ENCODE measurements around the gene PPFIBP1. TPM values are rescaled to one million over a fixed set of nuclear protein-coding genes. Genes with fewer than 3 reads are reported as not detected.

The PPFIBP1 gene
- total and polyA plus RNA-seq, 4 donors: 13.6 to 150 (median 63.1) TPM

GRCh38 chr12:27491226-27491625 is 32.8 kb upstream of the PPFIBP1 start:
- ATAC-seq (ENCODE audit: insufficient read depth, low FRiP score) (no peak), DNase-seq (no peak)
- no peaks in the 10 kb centered on the region for H3K9me3 ChIP-seq (ENCODE audit: control insufficient read depth in 4 of 4, insufficient read depth in 3 of 4, low read length in 3 of 4)
- no peak overlapping the region for H3K4me3 ChIP-seq
- WGBS, 2 donors: 82 to 88% methylated on average over 2 of the region's 2 CpGs
- no peaks in the 10 kb centered on the region for H3K27me3 ChIP-seq (ENCODE audit: control insufficient read depth in 3 of 3, insufficient read depth in 3 of 3, low read length in 2 of 3)
- no peak overlapping the region for H3K27ac ChIP-seq (ENCODE audit: low read depth in 1 of 2, low read length in 1 of 2)
- no peaks in the 10 kb centered on the region for H3K36me3 ChIP-seq (ENCODE audit: control insufficient read depth in 4 of 4, insufficient read depth in 4 of 4, low read length in 4 of 4)
- TF ChIP-seq, protein P1, sequence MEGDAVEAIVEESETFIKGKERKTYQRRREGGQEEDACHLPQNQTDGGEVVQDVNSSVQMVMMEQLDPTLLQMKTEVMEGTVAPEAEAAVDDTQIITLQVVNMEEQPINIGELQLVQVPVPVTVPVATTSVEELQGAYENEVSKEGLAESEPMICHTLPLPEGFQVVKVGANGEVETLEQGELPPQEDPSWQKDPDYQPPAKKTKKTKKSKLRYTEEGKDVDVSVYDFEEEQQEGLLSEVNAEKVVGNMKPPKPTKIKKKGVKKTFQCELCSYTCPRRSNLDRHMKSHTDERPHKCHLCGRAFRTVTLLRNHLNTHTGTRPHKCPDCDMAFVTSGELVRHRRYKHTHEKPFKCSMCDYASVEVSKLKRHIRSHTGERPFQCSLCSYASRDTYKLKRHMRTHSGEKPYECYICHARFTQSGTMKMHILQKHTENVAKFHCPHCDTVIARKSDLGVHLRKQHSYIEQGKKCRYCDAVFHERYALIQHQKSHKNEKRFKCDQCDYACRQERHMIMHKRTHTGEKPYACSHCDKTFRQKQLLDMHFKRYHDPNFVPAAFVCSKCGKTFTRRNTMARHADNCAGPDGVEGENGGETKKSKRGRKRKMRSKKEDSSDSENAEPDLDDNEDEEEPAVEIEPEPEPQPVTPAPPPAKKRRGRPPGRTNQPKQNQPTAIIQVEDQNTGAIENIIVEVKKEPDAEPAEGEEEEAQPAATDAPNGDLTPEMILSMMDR (IDR thresholded peaks at IDR 0.05; ENCODE audit: control extremely low read depth, extremely low read depth): no peak
- H3K9ac ChIP-seq (ENCODE audit: insufficient read depth in 1 of 2, low read length in 2 of 2): no peak overlapping the region
- H3K4me1 ChIP-seq (ENCODE audit: control insufficient read depth in 5 of 5, insufficient read depth in 5 of 5, low read length in 5 of 5): no peaks in the 10 kb centered on the region

DNA sequence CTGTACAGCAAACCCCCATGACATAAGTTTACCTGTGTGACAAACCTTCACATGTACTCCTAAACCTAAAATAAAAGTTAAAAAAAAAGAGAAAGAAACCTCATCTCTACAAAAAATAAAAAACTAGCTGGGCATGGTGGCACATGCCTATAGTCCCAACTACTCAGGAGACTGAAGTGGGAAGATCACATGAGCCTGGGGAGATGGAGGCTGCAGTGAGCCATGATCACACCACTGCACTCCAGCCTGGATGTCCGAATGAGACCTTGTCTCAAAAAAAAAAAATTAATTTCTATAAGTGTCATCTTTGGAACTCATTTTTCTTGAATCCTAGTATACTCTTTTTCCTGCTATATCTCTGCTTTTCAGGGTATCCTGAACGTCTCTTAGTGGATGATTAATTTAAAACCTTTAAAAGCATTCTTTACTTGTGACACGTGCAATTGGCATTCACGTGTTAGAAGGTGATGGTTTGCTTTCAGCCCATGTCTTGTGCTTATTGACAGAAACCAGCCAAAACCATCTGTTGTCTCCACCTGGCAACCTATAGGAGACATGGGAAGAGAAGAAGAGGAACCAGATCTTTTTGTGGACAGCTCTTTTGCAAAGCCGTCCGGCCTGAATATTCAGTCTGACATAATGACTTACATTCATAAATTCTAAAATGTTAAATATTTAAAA is 30.6 kb upstream of the PPFIBP1 start:
- ATAC-seq (ENCODE audit: insufficient read depth, low FRiP score) (no peak), DNase-seq (no peak)
- no peaks in the 10 kb centered on the region for H3K4me1 ChIP-seq (ENCODE audit: control insufficient read depth in 5 of 5, insufficient read depth in 5 of 5, low read length in 5 of 5)
- H3K9ac ChIP-seq (ENCODE audit: insufficient read depth in 1 of 2, low read length in 2 of 2): no peak overlapping the region
- 71 to 74% methylated on average over 6 of the region's 6 CpGs for WGBS, 2 donors
- TF ChIP-seq, protein P1 (IDR thresholded peaks at IDR 0.05; ENCODE audit: control extremely low read depth, extremely low read depth): no peak
- H3K9me3 ChIP-seq (ENCODE audit: control insufficient read depth in 4 of 4, insufficient read depth in 3 of 4, low read length in 3 of 4): no peaks in the 10 kb centered on the region
- H3K27ac ChIP-seq (ENCODE audit: low read depth in 1 of 2, low read length in 1 of 2): no peak overlapping the region
- no peaks in the 10 kb centered on the region for H3K27me3 ChIP-seq (ENCODE audit: control insufficient read depth in 3 of 3, insufficient read depth in 3 of 3, low read length in 2 of 3)
- H3K36me3 ChIP-seq (ENCODE audit: control insufficient read depth in 4 of 4, insufficient read depth in 4 of 4, low read length in 4 of 4): no peaks in the 10 kb centered on the region
- no peak overlapping the region for H3K4me3 ChIP-seq

DNA sequence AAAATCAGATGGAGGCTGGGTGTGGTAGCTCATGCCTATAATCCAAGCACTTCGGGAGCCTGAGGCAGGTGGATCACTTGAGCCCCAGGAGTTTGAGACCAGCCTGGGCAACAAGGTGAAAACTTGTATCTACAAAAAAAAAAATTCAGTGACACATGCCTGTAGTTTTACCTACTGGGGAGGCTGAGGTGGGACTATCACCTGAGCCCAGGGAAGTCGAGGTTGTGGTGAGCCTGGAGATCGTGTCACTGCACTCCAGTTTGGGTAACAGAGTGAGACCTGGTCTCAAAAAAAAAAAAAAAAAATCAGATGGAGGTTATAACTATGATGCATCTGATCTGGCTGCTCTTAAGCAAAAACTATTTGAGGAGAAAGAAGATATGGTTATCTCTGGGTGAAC is 26.6 kb upstream of the PPFIBP1 start:
- Histone ChIP-seq H3K4me3 (no peak overlapping the region), H3K36me3 (ENCODE audit: control insufficient read depth in 4 of 4, insufficient read depth in 4 of 4, low read length in 4 of 4) (no peaks in the 10 kb centered on the region), H3K9me3 (ENCODE audit: control insufficient read depth in 4 of 4, insufficient read depth in 3 of 4, low read length in 3 of 4) (no peaks in the 10 kb centered on the region), H3K9ac (ENCODE audit: insufficient read depth in 1 of 2, low read length in 2 of 2) (no peak overlapping the region), H3K27ac (ENCODE audit: low read depth in 1 of 2, low read length in 1 of 2) (no peak overlapping the region), H3K27me3 (ENCODE audit: control insufficient read depth in 3 of 3, insufficient read depth in 3 of 3, low read length in 2 of 3) (no peaks in the 10 kb centered on the region), H3K4me1 (ENCODE audit: control insufficient read depth in 5 of 5, insufficient read depth in 5 of 5, low read length in 5 of 5) (peaks cover 0 to 3% (median 0%) of the 10 kb centered on the region in 5 donors)
- DNase-seq (no peak), ATAC-seq (ENCODE audit: insufficient read depth, low FRiP score) (no peak)
- WGBS, 2 donors: 85 to 90% methylated on average over 3 of the region's 3 CpGs
- TF ChIP-seq, protein P1 (IDR thresholded peaks at IDR 0.05; ENCODE audit: control extremely low read depth, extremely low read depth): no peak

DNA sequence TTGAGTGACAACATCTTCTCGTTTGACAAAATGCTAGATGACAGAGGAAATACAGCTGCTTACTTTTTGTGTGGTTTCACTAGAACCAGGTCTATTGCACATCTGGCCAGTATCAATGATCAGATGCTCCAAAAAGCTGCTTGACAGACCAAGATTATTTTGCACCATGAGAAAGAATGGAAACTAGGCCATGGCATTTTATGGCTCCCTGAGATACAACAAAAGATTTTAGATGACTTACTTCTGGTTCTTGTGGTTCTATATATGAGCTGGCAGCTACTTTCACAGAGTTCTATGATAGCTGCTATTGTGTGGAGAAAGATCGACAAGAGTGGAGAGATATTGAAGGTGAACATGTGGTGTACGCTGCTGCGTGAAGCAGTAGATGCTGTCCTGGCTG is 25.9 kb upstream of the PPFIBP1 start:
- no peak for ATAC-seq (ENCODE audit: insufficient read depth, low FRiP score)
- TF ChIP-seq, protein P1 (IDR thresholded peaks at IDR 0.05; ENCODE audit: control extremely low read depth, extremely low read depth): no peak
- no peaks in the 10 kb centered on the region for H3K36me3 ChIP-seq (ENCODE audit: control insufficient read depth in 4 of 4, insufficient read depth in 4 of 4, low read length in 4 of 4)
- H3K27ac ChIP-seq (ENCODE audit: low read depth in 1 of 2, low read length in 1 of 2): no peak overlapping the region
- WGBS, 2 donors: 83 to 89% methylated on average over 4 of the region's 4 CpGs
- H3K4me3 ChIP-seq: no peak overlapping the region
- H3K9me3 ChIP-seq (ENCODE audit: control insufficient read depth in 4 of 4, insufficient read depth in 3 of 4, low read length in 3 of 4): no peaks in the 10 kb centered on the region
- H3K9ac ChIP-seq (ENCODE audit: insufficient read depth in 1 of 2, low read length in 2 of 2): no peak overlapping the region
- DNase-seq: no peak
- peaks cover 0 to 3% (median 0%) of the 10 kb centered on the region in 5 donors for H3K4me1 ChIP-seq (ENCODE audit: control insufficient read depth in 5 of 5, insufficient read depth in 5 of 5, low read length in 5 of 5)
- H3K27me3 ChIP-seq (ENCODE audit: control insufficient read depth in 3 of 3, insufficient read depth in 3 of 3, low read length in 2 of 3): no peaks in the 10 kb centered on the region

Data from lung (tissue), 12 donors.